GM19238 (cell line): Measurements from ENCODE around the gene NLRC3.

Experiments used
- DNase-seq: peaks from one replicate; pipeline ENCODE4 v3.0.0; 2011; ENCODE audit warnings: low spot score; ENCODE audit not compliant: insufficient read length

Gene NLRC3

GRCh38 chr16:3597226-3597625, 20.0 kb upstream of the NLRC3 start:
- DNase-seq, result no peak

- no peak for DNase-seq
Observed at GRCh38 chr16:3596101-3596861, 19.1 kb upstream of the NLRC3 start.

GRCh38 chr16:3595521-3596021, 18.4 kb upstream of the NLRC3 start:
- no peak for DNase-seq

- no peak for DNase-seq
Observed at GRCh38 chr16:3595110-3595486, 17.9 kb upstream of the NLRC3 start.

- no peak for DNase-seq
Observed at GRCh38 chr16:3594316-3595109, 17.3 kb upstream of the NLRC3 start.

GRCh38 chr16:3592559-3592958, 15.4 kb upstream of the NLRC3 start:
- DNase-seq, result no peak

GRCh38 chr16:3591991-3592390, 14.8 kb upstream of the NLRC3 start:
- no peak for DNase-seq

GRCh38 chr16:3591436-3591803, 14.2 kb upstream of the NLRC3 start:
- DNase-seq, result no peak

GRCh38 chr16:3590736-3591435, 13.7 kb upstream of the NLRC3 start:
- DNase-seq, result no peak

GRCh38 chr16:3589991-3590701, 12.9 kb upstream of the NLRC3 start:
- DNase-seq, result no peak

GRCh38 chr16:3589441-3589921, 12.3 kb upstream of the NLRC3 start:
- no peak for DNase-seq

- no peak for DNase-seq
Observed at GRCh38 chr16:3589001-3589400, 11.8 kb upstream of the NLRC3 start.

- no peak for DNase-seq
Observed at GRCh38 chr16:3587547-3588110, 10.4 kb upstream of the NLRC3 start.

- no peak for DNase-seq
Observed at GRCh38 chr16:3584412-3584811, 7.2 kb upstream of the NLRC3 start.

- no peak for DNase-seq
Observed at GRCh38 chr16:3583303-3584038, 6.3 kb upstream of the NLRC3 start.

GRCh38 chr16:3582276-3583165, 5.3 kb upstream of the NLRC3 start:
- no peak for DNase-seq

- DNase-seq, result no peak
Observed at GRCh38 chr16:3581392-3581791, 4.2 kb upstream of the NLRC3 start.

- DNase-seq, result no peak
Observed at GRCh38 chr16:3580686-3581085, 3.5 kb upstream of the NLRC3 start.

GRCh38 chr16:3580251-3580651, 3.0 kb upstream of the NLRC3 start:
- no peak for DNase-seq
